CD4-positive, alpha-beta T cell (primary cell): ENCODE measurements around the gene FRMD3. TPM values are rescaled to one million over a fixed set of nuclear protein-coding genes. Genes with fewer than 3 reads are reported as not detected.

Experiments
- ATAC-seq: fragments of 200-7000 bp; cut with Tn5 transposase; one replicate; pipeline ENCODE4 v1.10.0; 2022; ENCODE audit warnings: mild to moderate bottlenecking; ENCODE audit not compliant: poor library complexity
- CTCF ChIA-PET: fragments of 350-600 bp; sonication (Branson Sonifier 250); formaldehyde crosslinking; loops from one replicate; lab custom pipeline; 2021; ENCODE audit warnings: antibody characterized with exemption, inconsistent platforms; lab: Charles Lee
- POLR2A ChIA-PET: fragments of 350-600 bp; sonication (Branson Sonifier 250); formaldehyde crosslinking; loops from one replicate; lab custom pipeline; 2021; ENCODE audit warnings: antibody characterized with exemption, inconsistent platforms; lab: Charles Lee
- DNase-seq, 14 experiments: peaks; one replicate each; pipeline ENCODE4 v3.0.0-alpha.2; 2013 to 2020; ENCODE audit warnings: mixed read lengths in 2 of 14
- H3K27ac ChIP-seq, 2 donors: one replicate each; pipeline versions ENCODE4 v1.5.1 to v1.7.0; 2013; ENCODE audit warnings: low read length in 2 of 2, low read depth in 1 of 2, mild to moderate bottlenecking in 1 of 2
- H3K27me3 ChIP-seq, 2 experiments: 1 replicate in 1 of 2; 2 replicates in 1 of 2; pipeline versions ENCODE4 v1.6.1 to v1.7.0; 2013; ENCODE audit warnings: low read length in 2 of 2, control low read depth in 1 of 2, mild to moderate bottlenecking in 1 of 2, moderate library complexity in 1 of 2; ENCODE audit not compliant: insufficient read depth in 2 of 2, control insufficient read depth in 1 of 2
- H3K36me3 ChIP-seq: one replicate; pipeline ENCODE4 v1.6.1; 2013; ENCODE audit warnings: low read length, control low read depth; ENCODE audit not compliant: insufficient read depth
- H3K4me1 ChIP-seq: one replicate; pipeline ENCODE4 v1.6.1; 2013; ENCODE audit warnings: low read length, control low read depth; ENCODE audit not compliant: insufficient read depth
- H3K4me3 ChIP-seq: one replicate; pipeline ENCODE4 v1.5.1; 2013; ENCODE audit warnings: mild to moderate bottlenecking, low read length, moderate library complexity
- H3K9me3 ChIP-seq, 2 experiments: 1 replicate in 1 of 2; 2 replicates in 1 of 2; pipeline versions ENCODE4 v1.6.1 to v1.7.0; 2013; ENCODE audit warnings: low read length in 2 of 2, mild to moderate bottlenecking in 2 of 2, control low read depth in 1 of 2, moderate library complexity in 1 of 2; ENCODE audit not compliant: control insufficient read depth in 1 of 2, insufficient read depth in 1 of 2
- H3K27ac Mint-ChIP-seq: one replicate; pipeline ENCODE4 v1.8.0; 2020; ENCODE audit warnings: mixed read lengths
- H3K27me3 Mint-ChIP-seq: one replicate; pipeline ENCODE4 v1.8.0; 2021; ENCODE audit warnings: mixed read lengths
- H3K36me3 Mint-ChIP-seq: one replicate; pipeline ENCODE4 v1.8.0; 2021; ENCODE audit warnings: low read depth, mixed read lengths
- H3K4me1 Mint-ChIP-seq: one replicate; pipeline ENCODE4 v1.8.0; 2021; ENCODE audit warnings: low read depth, mixed read lengths
- H3K4me3 Mint-ChIP-seq: one replicate; pipeline ENCODE4 v1.8.0; 2020; ENCODE audit warnings: mild to moderate bottlenecking, mixed read lengths
- H3K9me3 Mint-ChIP-seq: one replicate; pipeline ENCODE4 v1.8.0; 2020; ENCODE audit warnings: mixed read lengths
- CTCF ChIP-seq: fragments of 200-600 bp; IDR thresholded peaks from one replicate; pipeline ENCODE4 v1.8.0; 2022; ENCODE audit warnings: antibody characterized with exemption, mild to moderate bottlenecking
- intact Hi-C, 2 experiments: fragments of 100-400 bp; cut with DNase I in 1 of 2; cut with micrococcal nuclease in 1 of 2; formaldehyde crosslinking; loops; one replicate each; pipeline versions ENCODE4 v1.15.1 to v1.9.0; 2023 to 2025; cut with DNase I, micrococcal nuclease
- total RNA-seq, 174 experiments: library from RNA in 2 of 174; stranded (reverse) in 2 of 174; gene quantifications; one replicate each; pipeline ENCODE4 v1.2.3 and lab custom pipeline; 2021 to 2026

The FRMD3 gene
- total RNA-seq, 2 experiments from 2014 or later, result 0.53 to 1.0 TPM

- no peak overlapping the region for H3K27ac ChIP-seq
- H3K4me3 Mint-ChIP-seq, result no peak overlapping the region
- no peaks in the 10 kb centered on the region for H3K36me3 ChIP-seq
- no peaks in the 10 kb centered on the region for H3K9me3 Mint-ChIP-seq
- CTCF ChIA-PET, result no interaction called here
- POLR2A ChIA-PET, result no interaction called here
- H3K36me3 Mint-ChIP-seq, result no peaks in the 10 kb centered on the region
- H3K4me1 ChIP-seq, result no peaks in the 10 kb centered on the region
- no peak for ATAC-seq
- no peak overlapping the region for H3K27ac Mint-ChIP-seq
- H3K27me3 ChIP-seq, result no peaks in the 10 kb centered on the region
- intact Hi-C loops, result no loop called here
- H3K27me3 Mint-ChIP-seq, result peaks cover 7% of the 10 kb centered on the region
- no peaks in the 10 kb centered on the region for H3K9me3 ChIP-seq
- no peaks in the 10 kb centered on the region for H3K4me1 Mint-ChIP-seq
- no peak overlapping the region for H3K4me3 ChIP-seq
- no peak for DNase-seq
- TF ChIP-seq CTCF, result no peak
Observed at GRCh38 chr9:83199832-83200231, 338.4 kb downstream of the FRMD3 start.

GRCh38 chr9:83199240-83199639 is 339.0 kb downstream of the FRMD3 start:
- ChIA-PET POLR2A (no interaction called here), CTCF (no interaction called here)
- Histone ChIP-seq H3K4me3 (no peak overlapping the region), H3K36me3 (no peaks in the 10 kb centered on the region), H3K9me3 (no peaks in the 10 kb centered on the region), H3K27ac (no peak overlapping the region), H3K4me1 (no peaks in the 10 kb centered on the region), H3K27me3 (no peaks in the 10 kb centered on the region)
- Mint-ChIP-seq H3K4me1 (no peaks in the 10 kb centered on the region), H3K36me3 (no peaks in the 10 kb centered on the region), H3K27ac (no peak overlapping the region), H3K9me3 (no peaks in the 10 kb centered on the region), H3K27me3 (peaks cover 7% of the 10 kb centered on the region), H3K4me3 (no peak overlapping the region)
- DNase-seq (no peak), ATAC-seq (no peak)
- no peak for TF ChIP-seq CTCF
- intact Hi-C loops, result no loop called here

DNA sequence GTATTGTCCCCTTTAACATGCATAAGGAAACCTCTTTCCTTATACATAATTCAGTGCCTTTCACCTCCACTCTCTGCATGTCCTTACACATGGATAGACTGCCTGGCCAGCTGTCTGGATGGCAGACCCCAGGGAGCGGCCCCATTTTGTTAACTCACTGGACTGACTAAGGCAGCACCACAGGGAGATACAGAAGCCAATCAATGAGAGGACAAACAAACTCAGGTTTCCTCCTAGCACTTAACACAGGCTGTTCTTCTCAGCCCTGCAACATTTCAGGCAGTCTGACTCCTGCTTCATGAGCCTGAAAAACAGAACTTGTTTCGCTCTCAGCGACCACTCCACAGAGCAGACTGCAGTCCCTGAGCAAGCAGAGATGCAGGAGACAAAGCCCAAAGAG is 339.8 kb downstream of the FRMD3 start:
- no peaks in the 10 kb centered on the region for H3K9me3 Mint-ChIP-seq
- H3K36me3 Mint-ChIP-seq, result no peaks in the 10 kb centered on the region

More for the DNA sequence above, 339.8 kb downstream of the FRMD3 start:
- ATAC-seq, result no peak
- ChIA-PET CTCF (no interaction called here), POLR2A (no interaction called here)
- no peaks in the 10 kb centered on the region for H3K36me3 ChIP-seq
- Mint-ChIP-seq H3K4me1 (no peaks in the 10 kb centered on the region), H3K27me3 (peaks cover 7% of the 10 kb centered on the region), H3K4me3 (no peak overlapping the region), H3K27ac (no peak overlapping the region)
- H3K9me3 ChIP-seq, result no peaks in the 10 kb centered on the region
- DNase-seq, result no peak
- H3K27me3 ChIP-seq, result no peaks in the 10 kb centered on the region
- H3K27ac ChIP-seq, result no peak overlapping the region
- H3K4me3 ChIP-seq, result no peak overlapping the region
- TF ChIP-seq CTCF, result no peak
- intact Hi-C loops, result no loop called here
- H3K4me1 ChIP-seq, result no peaks in the 10 kb centered on the region
